ENCODE measurements around the gene ATP13A3. TPM values are rescaled to one million over a fixed set of nuclear protein-coding genes. Genes with fewer than 3 reads are reported as not detected.
A peak's percentile ranks its signal among the peaks of the same experiment; 100 is the strongest.
"Not testable (repeated sequence)": the region's sequence is repeated elsewhere in the genome, so short reads cannot be mapped to it uniquely, and the experiment has no call there.

The ATP13A3 gene
- total and polyA plus RNA-seq, 2 experiments from 2014 or later: 20.0 to 202 TPM

DNA sequence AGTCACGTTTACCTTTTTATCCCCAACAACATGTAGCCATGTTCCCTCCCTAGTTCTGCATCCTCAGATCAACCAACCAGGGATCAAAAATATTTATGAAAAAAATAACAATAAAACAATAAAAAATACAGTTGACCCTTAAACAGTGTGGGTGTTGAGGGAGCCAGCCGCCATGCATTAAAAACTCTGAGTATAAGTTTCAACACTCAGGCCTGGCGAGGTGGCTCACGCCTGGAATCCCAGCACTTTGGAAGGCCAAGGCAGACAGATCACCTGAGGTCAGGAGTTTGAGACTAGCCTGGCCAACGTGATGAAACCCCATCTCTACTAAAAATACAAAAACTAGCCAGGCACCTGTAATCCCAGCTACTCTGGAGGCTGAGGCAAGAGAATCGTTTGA is 12.7 kb upstream of the ATP13A3 start:
- not testable (repeated sequence) for H3K79me2 ChIP-seq (replicated peaks; ENCODE audit: insufficient read depth); H3K27ac ChIP-seq (ENCODE audit: low read depth); H3K4me2 ChIP-seq; H3K4me3 ChIP-seq; H3K27ac Mint-ChIP-seq; H3F3A ChIP-seq (replicated peaks; ENCODE audit: low read depth); H3K4me1 Mint-ChIP-seq; H3K4me3 Mint-ChIP-seq; ATAC-seq; H4K20me1 ChIP-seq (replicated peaks; ENCODE audit: insufficient read depth); H3K27me3 ChIP-seq (ENCODE audit: insufficient read depth); H3K36me3 ChIP-seq (ENCODE audit: insufficient read depth); DNase-seq (ENCODE audit: low spot score); H3K27me3 Mint-ChIP-seq (ENCODE audit: insufficient read depth, low read depth, poor library complexity); H2AFZ ChIP-seq; H3K9me3 Mint-ChIP-seq; H3K4me1 ChIP-seq (ENCODE audit: insufficient read depth); H3K9me2 ChIP-seq (ENCODE audit: insufficient read depth)
- H3K36me3 Mint-ChIP-seq (ENCODE audit: low read depth): peaks cover 20% of the 10 kb centered on the region; the same call in 2 of the 3 replicates

- Mint-ChIP-seq H3K27me3 (ENCODE audit: insufficient read depth, low read depth, poor library complexity) (peaks cover 7% of the 10 kb centered on the region), H3K4me1 (peaks cover 10% of the 10 kb centered on the region; the same call in 1 of the 3 replicates), H3K27ac (peak overlapping the region; percentile 62; the same call in 1 of the 2 replicates), H3K36me3 (ENCODE audit: low read depth) (peaks cover 20% of the 10 kb centered on the region; the same call in 2 of the 3 replicates), H3K4me3 (no peak overlapping the region), H3K9me3 (no peaks in the 10 kb centered on the region)
- Histone ChIP-seq H3K27me3 (ENCODE audit: insufficient read depth) (no peaks in the 10 kb centered on the region), H3K27ac (ENCODE audit: low read depth) (no peak overlapping the region), H3F3A (replicated peaks; ENCODE audit: low read depth) (no peaks in the 10 kb centered on the region), H3K4me3 (no peak overlapping the region), H4K20me1 (replicated peaks; ENCODE audit: insufficient read depth) (no peaks in the 10 kb centered on the region; the same call in 1 of the 2 replicates), H3K4me2 (no peak overlapping the region), H3K4me1 (ENCODE audit: insufficient read depth) (0 out of 2 replicates have a peak, but pooled peaks cover 4% of the 10 kb centered on the region), H3K79me2 (replicated peaks; ENCODE audit: insufficient read depth) (no peaks in the 10 kb centered on the region), H3K36me3 (ENCODE audit: insufficient read depth) (no peaks in the 10 kb centered on the region), H3K9me2 (ENCODE audit: insufficient read depth) (no peaks in the 10 kb centered on the region), H2AFZ (no peak overlapping the region)
- ATAC-seq (peak; percentile 63), DNase-seq (ENCODE audit: low spot score) (no peak)
- TF ChIP-seq EZH2phosphoT487 (IDR thresholded peaks at IDR 0.05; ENCODE audit: unreplicated experiment) (no peak), JUNB (IDR thresholded peaks at IDR 0.05; ENCODE audit: unreplicated experiment) (no peak), ZNF114 (CRISPR knock-in tag; IDR thresholded peaks at IDR 0.05) (no peak), POLR2AphosphoS5 (IDR thresholded peaks at IDR 0.05; ENCODE audit: low read depth) (no peak), EZH2 (IDR thresholded peaks at IDR 0.05; ENCODE audit: low read depth, unreplicated experiment) (no peak), CTCF (conservative IDR thresholded peaks at IDR 0.05; ENCODE audit: low read depth in 2 of 2) (no peak), CREB1 (CRISPR knock-in tag; IDR thresholded peaks at IDR 0.05; ENCODE audit: low read depth) (no peak), ZNF331 (CRISPR knock-in tag; IDR thresholded peaks at IDR 0.05; ENCODE audit: low read depth) (no peak), NANOG (IDR thresholded peaks at IDR 0.05; ENCODE audit: borderline replicate concordance) (no peak), STAT1 (IDR thresholded peaks at IDR 0.05; ENCODE audit: unreplicated experiment) (no peak)
- TF ChIP-seq, protein P1, sequence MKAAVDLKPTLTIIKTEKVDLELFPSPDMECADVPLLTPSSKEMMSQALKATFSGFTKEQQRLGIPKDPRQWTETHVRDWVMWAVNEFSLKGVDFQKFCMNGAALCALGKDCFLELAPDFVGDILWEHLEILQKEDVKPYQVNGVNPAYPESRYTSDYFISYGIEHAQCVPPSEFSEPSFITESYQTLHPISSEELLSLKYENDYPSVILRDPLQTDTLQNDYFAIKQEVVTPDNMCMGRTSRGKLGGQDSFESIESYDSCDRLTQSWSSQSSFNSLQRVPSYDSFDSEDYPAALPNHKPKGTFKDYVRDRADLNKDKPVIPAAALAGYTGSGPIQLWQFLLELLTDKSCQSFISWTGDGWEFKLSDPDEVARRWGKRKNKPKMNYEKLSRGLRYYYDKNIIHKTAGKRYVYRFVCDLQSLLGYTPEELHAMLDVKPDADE (IDR thresholded peaks at IDR 0.05): no peak
- TF ChIP-seq, protein P2, sequence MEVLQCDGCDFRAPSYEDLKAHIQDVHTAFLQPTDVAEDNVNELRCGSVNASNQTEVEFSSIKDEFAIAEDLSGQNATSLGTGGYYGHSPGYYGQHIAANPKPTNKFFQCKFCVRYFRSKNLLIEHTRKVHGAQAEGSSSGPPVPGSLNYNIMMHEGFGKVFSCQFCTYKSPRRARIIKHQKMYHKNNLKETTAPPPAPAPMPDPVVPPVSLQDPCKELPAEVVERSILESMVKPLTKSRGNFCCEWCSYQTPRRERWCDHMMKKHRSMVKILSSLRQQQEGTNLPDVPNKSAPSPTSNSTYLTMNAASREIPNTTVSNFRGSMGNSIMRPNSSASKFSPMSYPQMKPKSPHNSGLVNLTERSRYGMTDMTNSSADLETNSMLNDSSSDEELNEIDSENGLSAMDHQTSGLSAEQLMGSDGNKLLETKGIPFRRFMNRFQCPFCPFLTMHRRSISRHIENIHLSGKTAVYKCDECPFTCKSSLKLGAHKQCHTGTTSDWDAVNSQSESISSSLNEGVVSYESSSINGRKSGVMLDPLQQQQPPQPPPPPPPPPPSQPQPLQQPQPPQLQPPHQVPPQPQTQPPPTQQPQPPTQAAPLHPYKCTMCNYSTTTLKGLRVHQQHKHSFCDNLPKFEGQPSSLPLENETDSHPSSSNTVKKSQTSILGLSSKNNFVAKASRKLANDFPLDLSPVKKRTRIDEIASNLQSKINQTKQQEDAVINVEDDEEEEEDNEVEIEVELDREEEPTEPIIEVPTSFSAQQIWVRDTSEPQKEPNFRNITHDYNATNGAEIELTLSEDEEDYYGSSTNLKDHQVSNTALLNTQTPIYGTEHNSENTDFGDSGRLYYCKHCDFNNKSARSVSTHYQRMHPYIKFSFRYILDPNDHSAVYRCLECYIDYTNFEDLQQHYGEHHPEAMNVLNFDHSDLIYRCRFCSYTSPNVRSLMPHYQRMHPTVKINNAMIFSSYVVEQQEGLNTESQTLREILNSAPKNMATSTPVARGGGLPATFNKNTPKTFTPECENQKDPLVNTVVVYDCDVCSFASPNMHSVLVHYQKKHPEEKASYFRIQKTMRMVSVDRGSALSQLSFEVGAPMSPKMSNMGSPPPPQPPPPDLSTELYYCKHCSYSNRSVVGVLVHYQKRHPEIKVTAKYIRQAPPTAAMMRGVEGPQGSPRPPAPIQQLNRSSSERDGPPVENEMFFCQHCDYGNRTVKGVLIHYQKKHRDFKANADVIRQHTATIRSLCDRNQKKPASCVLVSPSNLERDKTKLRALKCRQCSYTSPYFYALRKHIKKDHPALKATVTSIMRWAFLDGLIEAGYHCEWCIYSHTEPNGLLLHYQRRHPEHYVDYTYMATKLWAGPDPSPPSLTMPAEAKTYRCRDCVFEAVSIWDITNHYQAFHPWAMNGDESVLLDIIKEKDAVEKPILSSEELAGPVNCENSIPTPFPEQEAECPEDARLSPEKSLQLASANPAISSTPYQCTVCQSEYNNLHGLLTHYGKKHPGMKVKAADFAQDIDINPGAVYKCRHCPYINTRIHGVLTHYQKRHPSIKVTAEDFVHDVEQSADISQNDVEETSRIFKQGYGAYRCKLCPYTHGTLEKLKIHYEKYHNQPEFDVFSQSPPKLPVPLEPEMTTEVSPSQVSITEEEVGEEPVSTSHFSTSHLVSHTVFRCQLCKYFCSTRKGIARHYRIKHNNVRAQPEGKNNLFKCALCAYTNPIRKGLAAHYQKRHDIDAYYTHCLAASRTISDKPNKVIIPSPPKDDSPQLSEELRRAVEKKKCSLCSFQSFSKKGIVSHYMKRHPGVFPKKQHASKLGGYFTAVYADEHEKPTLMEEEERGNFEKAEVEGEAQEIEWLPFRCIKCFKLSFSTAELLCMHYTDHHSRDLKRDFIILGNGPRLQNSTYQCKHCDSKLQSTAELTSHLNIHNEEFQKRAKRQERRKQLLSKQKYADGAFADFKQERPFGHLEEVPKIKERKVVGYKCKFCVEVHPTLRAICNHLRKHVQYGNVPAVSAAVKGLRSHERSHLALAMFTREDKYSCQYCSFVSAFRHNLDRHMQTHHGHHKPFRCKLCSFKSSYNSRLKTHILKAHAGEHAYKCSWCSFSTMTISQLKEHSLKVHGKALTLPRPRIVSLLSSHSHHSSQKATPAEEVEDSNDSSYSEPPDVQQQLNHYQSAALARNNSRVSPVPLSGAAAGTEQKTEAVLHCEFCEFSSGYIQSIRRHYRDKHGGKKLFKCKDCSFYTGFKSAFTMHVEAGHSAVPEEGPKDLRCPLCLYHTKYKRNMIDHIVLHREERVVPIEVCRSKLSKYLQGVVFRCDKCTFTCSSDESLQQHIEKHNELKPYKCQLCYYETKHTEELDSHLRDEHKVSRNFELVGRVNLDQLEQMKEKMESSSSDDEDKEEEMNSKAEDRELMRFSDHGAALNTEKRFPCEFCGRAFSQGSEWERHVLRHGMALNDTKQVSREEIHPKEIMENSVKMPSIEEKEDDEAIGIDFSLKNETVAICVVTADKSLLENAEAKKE (CRISPR knock-in tag; IDR thresholded peaks at IDR 0.05): no peak
Observed at GRCh38 chr3:194497799-194498575, 11.2 kb upstream of the ATP13A3 start.
